ENCODE measurements around the gene PKD2L1. TPM values are rescaled to one million over a fixed set of nuclear protein-coding genes. Genes with fewer than 3 reads are reported as not detected.

The PKD2L1 gene
- total RNA-seq, 2 experiments from 2014 or later: 0.18 TPM; not detected in 1

GRCh38 chr10:100245484-100246220 lies 84.4 kb downstream of the PKD2L1 start:
- H3K9me3 Mint-ChIP-seq: no peaks in the 10 kb centered on the region
- ChIA-PET POLR2A (interaction anchor here (1.0 kb wide), 1 partner anchor 15 kb away, joined by 3 read pairs; no protein-coding TSS in a partner anchor), CTCF (no interaction called here)
- no peaks in the 10 kb centered on the region for H3K27me3 Mint-ChIP-seq
- DNase-seq: no peak
- H3K4me1 Mint-ChIP-seq: no peaks in the 10 kb centered on the region
- H3K27ac Mint-ChIP-seq: no peak overlapping the region
- H3K4me3 Mint-ChIP-seq: no peak overlapping the region
- H3K36me3 Mint-ChIP-seq (ENCODE audit: low read depth): peaks cover 61% of the 10 kb centered on the region

DNA sequence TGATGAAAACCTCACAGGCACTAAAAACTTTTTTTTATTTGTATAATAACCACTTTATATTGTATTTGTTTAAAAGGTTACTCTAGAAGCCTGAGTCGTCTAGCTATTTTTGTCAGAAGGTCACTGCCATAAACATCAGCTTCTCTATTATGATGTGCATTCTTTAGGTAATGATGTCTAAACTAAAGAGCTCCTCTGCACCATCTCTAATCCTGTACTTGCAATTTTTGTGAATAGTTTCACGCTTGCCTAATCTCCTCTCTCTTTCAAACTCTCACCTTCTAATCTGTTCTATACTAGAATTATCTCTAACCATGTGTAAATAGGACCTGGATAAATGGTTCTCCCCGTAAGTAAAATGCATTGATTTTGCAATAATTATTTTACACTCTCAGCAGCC lies 90.2 kb downstream of the PKD2L1 start:
- CTCF ChIA-PET: interaction anchor here (0.8 to 1.3 kb wide), 3 partner anchors 11 to 14 kb away, joined by 3 to 4 read pairs (median 4); no protein-coding TSS in a partner anchor
- peaks cover 60% of the 10 kb centered on the region for H3K36me3 Mint-ChIP-seq (ENCODE audit: low read depth)
- POLR2A ChIA-PET: no interaction called here

GRCh38 chr10:100238429-100238828 lies 91.6 kb downstream of the PKD2L1 start:
- Mint-ChIP-seq H3K4me1 (peaks cover 7% of the 10 kb centered on the region), H3K9me3 (no peaks in the 10 kb centered on the region), H3K27ac (no peak overlapping the region), H3K27me3 (no peaks in the 10 kb centered on the region), H3K36me3 (ENCODE audit: low read depth) (peaks cover 62% of the 10 kb centered on the region), H3K4me3 (no peak overlapping the region)
- DNase-seq: no peak
- ChIA-PET POLR2A (no interaction called here), CTCF (no interaction called here)

More for the DNA sequence above, 90.2 kb downstream of the PKD2L1 start:
- Mint-ChIP-seq H3K4me3 (no peak overlapping the region), H3K9me3 (no peaks in the 10 kb centered on the region), H3K4me1 (peaks cover 7% of the 10 kb centered on the region), H3K27me3 (no peaks in the 10 kb centered on the region), H3K27ac (no peak overlapping the region)
- DNase-seq: no peak

Other genes with a start within 250 kb of the PKD2L1 start
- gene CPN1, start 248.4 kb downstream of the PKD2L1 start, total RNA-seq: not detected
- 10 to 100 TPM; 12.6 to 14.4 TPM for gene ERLIN1, start 144.2 kb downstream of the PKD2L1 start, total RNA-seq
- gene CHUK, start 100.6 kb downstream of the PKD2L1 start, total RNA-seq: 10 to 100 TPM; 23.6 to 24.7 TPM
- 10 to 100 TPM; 36.0 to 36.7 TPM for gene CWF19L1, start 62.6 kb downstream of the PKD2L1 start, total RNA-seq
- gene BLOC1S2, start 43.5 kb downstream of the PKD2L1 start, total RNA-seq: 10 to 100 TPM; 47.5 to 48.8 TPM
- gene SCD, start 17.0 kb upstream of the PKD2L1 start, total RNA-seq: 100 to 1,000 TPM; 198 to 202 TPM
- under 1 TPM in 1 of 2 experiments, not detected in 1; 0.23 TPM for gene WNT8B, start 132.8 kb upstream of the PKD2L1 start, total RNA-seq
- 100 to 1,000 TPM; 138 to 139 TPM for gene SEC31B, start 189.6 kb upstream of the PKD2L1 start, total RNA-seq
- 100 to 1,000 TPM; 315 to 324 TPM for gene NDUFB8, start 199.6 kb upstream of the PKD2L1 start, total RNA-seq
- gene HIF1AN, start 205.7 kb upstream of the PKD2L1 start, total RNA-seq: 10 to 100 TPM; 57.7 to 58.8 TPM